CD4-positive, CD25-positive, alpha-beta regulatory T cell (primary cell): Measurements from ENCODE around the gene LHX3. TPM values are rescaled to one million over a fixed set of nuclear protein-coding genes. Genes with fewer than 3 reads are reported as not detected.

Source experiments
- ATAC-seq, 2 donors: fragments of 150-1000 bp; cut with Tn5 transposase; one replicate each; pipeline ENCODE4 v1.10.0; 2021; ENCODE audit warnings: low read depth in 2 of 2, moderate number of reproducible peaks in 2 of 2, moderate library complexity in 1 of 2
- DNase-seq, 3 donors: peaks; one replicate each; pipeline versions ENCODE4 v3.0.0 to v3.0.0-alpha.2; 2012 to 2022; ENCODE audit warnings: mixed read lengths in 1 of 3
- H3K27ac ChIP-seq: one replicate; pipeline ENCODE4 v1.7.0; 2013; ENCODE audit warnings: mild to moderate bottlenecking, low read length; ENCODE audit not compliant: insufficient read depth, poor library complexity, severe bottlenecking
- H3K27me3 ChIP-seq: one replicate; pipeline ENCODE4 v1.7.0; 2013; ENCODE audit warnings: low read length; ENCODE audit not compliant: control insufficient read depth, insufficient read depth
- H3K36me3 ChIP-seq: one replicate; pipeline ENCODE4 v1.7.0; 2013; ENCODE audit warnings: mild to moderate bottlenecking, low read length, moderate library complexity; ENCODE audit not compliant: control insufficient read depth, insufficient read depth
- H3K4me1 ChIP-seq: 2 replicates; pipeline ENCODE4 v1.7.0; 2013; ENCODE audit warnings: mild to moderate bottlenecking, low read length; ENCODE audit not compliant: insufficient read depth, control insufficient read depth, poor library complexity, severe bottlenecking
- H3K4me3 ChIP-seq: one replicate; pipeline ENCODE4 v1.7.0; 2013; ENCODE audit warnings: low read depth, mild to moderate bottlenecking, low read length, moderate library complexity
- H3K9me3 ChIP-seq, 2 experiments: 1 replicate in 1 of 2; 2 replicates in 1 of 2; pipeline ENCODE4 v1.7.0; 2013; ENCODE audit warnings: low read length in 2 of 2, mild to moderate bottlenecking in 1 of 2, moderate library complexity in 1 of 2; ENCODE audit not compliant: control insufficient read depth in 2 of 2
- H3K27ac Mint-ChIP-seq, 3 donors: one replicate each; pipeline ENCODE4 v1.8.0; 2020 to 2022; ENCODE audit warnings: mild to moderate bottlenecking in 3 of 3, mixed read lengths in 3 of 3, moderate library complexity in 2 of 3
- H3K27me3 Mint-ChIP-seq: one replicate; pipeline ENCODE4 v1.8.0; 2022; ENCODE audit warnings: mild to moderate bottlenecking, mixed read lengths
- H3K36me3 Mint-ChIP-seq: one replicate; pipeline ENCODE4 v1.8.0; 2020; ENCODE audit warnings: mixed read lengths
- H3K4me1 Mint-ChIP-seq, 4 donors: one replicate each; pipeline ENCODE4 v1.8.0; 2020 to 2022; ENCODE audit warnings: mixed read lengths in 4 of 4, mild to moderate bottlenecking in 1 of 4
- H3K4me3 Mint-ChIP-seq, 4 donors: one replicate each; pipeline ENCODE4 v1.8.0; 2020 to 2022; ENCODE audit warnings: mild to moderate bottlenecking in 4 of 4, mixed read lengths in 4 of 4, moderate library complexity in 3 of 4
- H3K9me3 Mint-ChIP-seq, 7 donors: one replicate each; pipeline ENCODE4 v1.8.0; 2020 to 2022; ENCODE audit warnings: mixed read lengths in 7 of 7, mild to moderate bottlenecking in 3 of 7, moderate library complexity in 2 of 7
- polyA plus RNA-seq, 4 donors: library from polyadenylated mRNA; unstranded; fragments of 300-500 nt; fragmentation: Illumina TruSeq; gene quantifications; one replicate each; pipeline ENCODE4 v1.2.3, GENCODE V29; 2021
- total RNA-seq: library from RNA; stranded (reverse); gene quantifications from one replicate; pipeline ENCODE4 v1.2.3, GENCODE V29; 2022

LHX3 gene
- total and polyA plus RNA-seq, 5 donors from 2014 or later = not detected

DNA sequence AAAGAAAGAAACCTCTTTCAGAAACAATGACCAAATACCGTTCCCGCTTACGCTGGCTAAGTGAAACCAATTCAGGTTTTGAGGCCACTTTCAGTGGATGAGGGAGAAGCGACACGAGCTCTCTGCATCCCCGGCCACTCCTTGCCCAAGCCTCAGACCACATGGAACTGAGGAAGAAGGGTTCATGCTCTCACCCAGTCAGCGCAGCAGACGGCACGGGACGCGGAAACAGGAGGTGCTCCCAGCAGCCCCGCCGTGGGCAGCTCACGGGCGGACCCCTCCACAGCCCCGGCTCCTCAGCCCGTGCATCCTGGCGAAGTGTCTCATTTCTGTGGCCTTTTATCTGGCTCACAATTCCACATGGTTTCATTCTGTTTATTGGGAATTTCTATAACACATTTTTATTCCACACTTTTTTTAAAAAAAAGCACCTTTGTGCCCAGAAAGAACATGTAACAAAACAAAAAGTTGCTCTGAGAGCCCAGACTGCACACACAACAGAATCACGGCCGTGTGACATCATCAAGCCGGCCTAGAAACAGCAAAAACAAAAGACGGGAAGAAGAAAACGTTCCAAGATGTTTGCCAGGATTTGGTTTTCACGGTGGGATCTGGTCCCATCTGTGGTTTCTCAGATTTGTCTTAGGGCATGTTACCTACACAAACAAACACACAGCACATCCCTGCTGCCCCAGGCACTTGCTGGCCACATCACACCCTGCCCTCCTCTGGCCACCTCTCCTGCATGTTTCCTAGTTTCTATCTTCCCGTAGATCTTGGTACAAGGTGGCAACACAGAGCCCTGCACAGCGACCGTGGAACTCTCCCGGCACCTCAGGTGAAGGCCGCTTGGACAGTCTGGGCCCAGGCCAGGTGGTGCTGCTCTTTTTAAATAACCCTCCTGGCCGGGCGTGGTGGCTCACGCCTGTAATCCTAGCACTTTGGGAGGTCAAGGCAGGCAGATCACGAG is 24.5 kb upstream of the LHX3 start:
- peaks cover 14% of the 10 kb centered on the region for H3K4me1 ChIP-seq
- H3K36me3 ChIP-seq = peaks cover 2% of the 10 kb centered on the region
- H3K27ac ChIP-seq = no peak overlapping the region
- no peak for DNase-seq
- Mint-ChIP-seq H3K36me3 (peaks cover 19% of the 10 kb centered on the region), H3K27me3 (no peaks in the 10 kb centered on the region), H3K27ac (peak overlapping the region in 1 of 3 donors; percentile 71), H3K9me3 (peaks cover 0 to 4% (median 0%) of the 10 kb centered on the region in 7 donors), H3K4me3 (no peak overlapping the region), H3K4me1 (peaks cover 3 to 67% (median 20%) of the 10 kb centered on the region in 4 donors)
- H3K4me3 ChIP-seq = no peak overlapping the region
- H3K27me3 ChIP-seq = no peaks in the 10 kb centered on the region
- H3K9me3 ChIP-seq = no peaks in the 10 kb centered on the region
- no peak for ATAC-seq

DNA sequence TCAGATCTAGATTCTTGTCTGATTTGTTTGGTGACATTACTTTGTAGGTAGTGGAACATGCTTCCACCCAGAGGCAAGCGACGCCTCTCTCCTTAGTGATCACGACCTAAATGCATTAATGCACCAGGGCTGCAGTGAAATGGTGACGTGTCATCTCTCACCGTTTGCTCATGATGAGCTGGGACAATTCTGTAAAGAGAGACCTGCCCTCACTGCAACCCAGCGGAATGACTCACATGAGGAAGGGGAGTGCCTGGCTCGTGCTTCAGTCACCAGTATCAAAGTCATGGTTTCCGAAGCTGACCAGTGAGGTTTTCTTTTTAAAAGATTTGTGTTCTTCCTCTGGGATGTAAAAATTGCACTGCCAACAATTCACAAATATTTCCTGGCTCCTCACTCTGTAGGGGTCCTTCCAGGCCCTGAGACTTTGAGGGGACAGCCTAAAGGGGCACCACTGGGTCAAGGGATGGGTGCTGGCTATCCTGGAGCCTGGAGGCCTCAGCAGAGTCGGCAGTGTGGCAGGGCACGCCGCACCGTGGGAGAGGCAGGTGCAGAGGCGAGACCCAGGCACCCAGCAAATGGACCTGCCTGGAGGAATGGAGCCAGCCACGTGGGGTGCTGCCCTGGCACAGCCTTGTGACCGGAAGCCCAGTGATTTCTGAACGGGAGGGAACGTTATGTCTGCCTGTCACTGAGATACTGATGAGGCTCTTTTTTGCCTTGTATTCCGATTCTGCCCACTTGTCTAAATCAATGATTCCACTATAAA is 23.4 kb upstream of the LHX3 start:
- peaks cover 14% of the 10 kb centered on the region for H3K4me1 ChIP-seq
- H3K36me3 ChIP-seq = peaks cover 9% of the 10 kb centered on the region
- Mint-ChIP-seq H3K9me3 (peaks cover 0 to 4% (median 0%) of the 10 kb centered on the region in 7 donors), H3K36me3 (peaks cover 20% of the 10 kb centered on the region), H3K27me3 (no peaks in the 10 kb centered on the region), H3K4me1 (peaks cover 3 to 59% (median 15%) of the 10 kb centered on the region in 4 donors), H3K27ac (peak overlapping the region in 1 of 3 donors; percentile 62), H3K4me3 (no peak overlapping the region)
- no peak overlapping the region for H3K27ac ChIP-seq
- H3K4me3 ChIP-seq = no peak overlapping the region
- H3K9me3 ChIP-seq = no peaks in the 10 kb centered on the region
- ATAC-seq (no peak), DNase-seq (no peak)
- no peaks in the 10 kb centered on the region for H3K27me3 ChIP-seq

DNA sequence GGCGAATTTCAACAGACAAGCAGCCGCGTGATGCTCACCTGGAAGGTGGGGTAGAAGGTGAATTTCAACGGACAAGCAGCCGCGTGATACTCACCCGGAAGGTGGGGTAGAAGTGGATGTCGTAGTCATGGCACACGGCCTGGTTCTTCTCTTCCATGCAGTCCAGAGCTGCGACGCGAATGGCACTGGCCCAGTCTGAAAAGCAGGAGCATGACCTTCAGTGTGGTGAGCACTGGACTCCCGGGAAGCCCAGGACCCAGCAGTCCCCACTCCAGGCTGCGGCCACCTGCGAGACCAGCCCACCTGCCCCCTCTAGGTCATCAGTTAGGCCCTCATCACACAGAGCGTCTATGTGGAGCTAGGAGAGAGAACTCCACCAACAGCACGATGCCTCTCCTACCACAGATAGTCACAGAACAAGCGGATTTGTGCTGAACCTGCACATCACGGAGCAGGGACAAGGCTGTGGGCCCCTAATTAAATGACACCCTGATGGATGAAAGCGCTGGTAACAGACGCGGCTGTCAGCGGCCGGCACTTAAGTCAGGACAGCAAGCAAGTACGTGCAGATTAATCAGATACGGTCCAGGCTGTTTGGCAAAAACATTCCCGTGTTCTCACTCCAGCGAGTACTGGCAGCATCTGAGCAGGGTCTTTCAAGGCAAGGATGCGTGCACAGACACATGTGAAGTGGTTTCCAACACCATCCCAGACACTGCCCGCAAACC is 21.9 kb upstream of the LHX3 start:
- H3K9me3 ChIP-seq = no peaks in the 10 kb centered on the region
- ATAC-seq = no peak
- DNase-seq = no peak
- Mint-ChIP-seq H3K4me3 (no peak overlapping the region), H3K27ac (peak overlapping the region in 1 of 3 donors; percentile 95), H3K27me3 (no peaks in the 10 kb centered on the region), H3K4me1 (peaks cover 0 to 49% (median 8%) of the 10 kb centered on the region in 4 donors), H3K36me3 (peaks cover 24% of the 10 kb centered on the region), H3K9me3 (peaks cover 0 to 4% (median 0%) of the 10 kb centered on the region in 7 donors)
- H3K27ac ChIP-seq = no peak overlapping the region
- no peaks in the 10 kb centered on the region for H3K27me3 ChIP-seq
- no peak overlapping the region for H3K4me3 ChIP-seq
- peaks cover 6% of the 10 kb centered on the region for H3K4me1 ChIP-seq
- H3K36me3 ChIP-seq = peaks cover 17% of the 10 kb centered on the region

DNA sequence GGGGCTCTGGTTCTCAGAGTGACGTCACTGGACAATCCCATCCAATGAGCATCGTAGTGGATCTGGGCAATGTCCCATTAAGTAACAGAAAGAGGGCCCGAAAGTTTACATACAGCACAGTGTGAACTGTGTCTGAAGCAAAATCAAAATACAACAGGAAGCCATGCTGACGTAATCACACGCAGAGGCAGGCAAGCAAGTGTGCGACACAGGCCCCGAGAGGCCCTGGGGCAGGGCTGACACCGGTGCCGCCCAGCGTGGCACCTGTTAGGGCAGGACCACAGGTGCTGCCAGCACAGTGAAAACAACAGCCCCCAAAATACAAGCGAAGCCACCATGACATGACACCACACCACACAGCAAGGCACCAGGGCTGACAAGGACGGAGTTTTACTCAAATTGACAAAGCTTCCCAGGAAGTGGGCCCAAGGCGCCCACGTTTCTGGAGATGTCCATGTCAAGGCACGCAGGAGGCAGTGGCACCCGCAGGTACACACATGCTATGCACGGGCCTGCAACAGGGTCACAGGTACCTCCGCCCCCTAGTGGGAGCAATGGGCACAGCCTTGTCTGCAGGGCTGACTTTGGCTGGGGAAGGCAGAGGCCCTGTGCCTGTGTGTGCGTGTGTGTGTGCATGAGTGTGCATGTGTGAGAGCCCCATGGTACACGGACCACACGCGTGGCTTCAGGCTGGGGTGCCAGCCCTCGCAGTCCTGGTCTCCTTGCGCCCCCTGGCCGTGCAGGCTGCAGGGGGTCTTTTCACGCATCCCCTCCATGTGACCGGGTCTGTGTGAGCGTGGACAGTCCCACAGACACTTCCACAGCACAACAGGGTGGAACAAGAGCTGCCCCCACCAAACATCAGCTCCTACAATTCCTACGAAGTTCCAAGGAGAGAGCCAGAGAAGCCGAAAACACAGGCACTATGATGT is 21.1 kb upstream of the LHX3 start:
- no peaks in the 10 kb centered on the region for H3K27me3 Mint-ChIP-seq
- H3K4me3 Mint-ChIP-seq = peak overlapping the region; percentile 38 to 77 (median 58)
- H3K4me1 Mint-ChIP-seq = peaks cover 0 to 41% (median 4%) of the 10 kb centered on the region in 4 donors
- Histone ChIP-seq H3K4me1 (no peaks in the 10 kb centered on the region), H3K9me3 (no peaks in the 10 kb centered on the region), H3K36me3 (peaks cover 19% of the 10 kb centered on the region), H3K27ac (peak overlapping the region; percentile 82), H3K27me3 (no peaks in the 10 kb centered on the region), H3K4me3 (no peak overlapping the region)
- ATAC-seq = peak; percentile 64 to 71
- H3K27ac Mint-ChIP-seq = peak overlapping the region; percentile 76 to 95 (median 90)
- peak; percentile 36 to 72 (median 70) for DNase-seq
- H3K9me3 Mint-ChIP-seq = peaks cover 0 to 4% (median 0%) of the 10 kb centered on the region in 7 donors
- peaks cover 26% of the 10 kb centered on the region for H3K36me3 Mint-ChIP-seq

DNA sequence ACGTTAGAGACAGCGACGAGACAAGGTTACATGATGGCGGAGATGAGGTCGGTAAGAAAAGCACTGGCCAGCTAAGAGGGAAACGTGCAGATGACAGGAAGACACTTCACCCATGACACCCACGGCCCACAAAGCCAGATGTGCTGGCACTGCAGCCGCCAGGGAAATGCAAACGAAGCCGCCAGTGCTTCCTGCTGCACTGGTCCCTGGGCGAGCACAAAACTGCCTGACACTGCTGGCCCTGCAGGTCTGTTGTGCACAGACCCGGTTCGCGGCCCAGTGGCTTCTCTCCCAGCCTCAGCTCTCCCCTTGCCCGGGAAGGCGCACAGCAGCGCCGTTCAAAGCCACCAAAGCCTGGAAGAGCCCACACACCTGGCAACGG is 20.4 kb upstream of the LHX3 start:
- Histone ChIP-seq H3K27me3 (no peaks in the 10 kb centered on the region), H3K36me3 (peaks cover 19% of the 10 kb centered on the region), H3K4me3 (no peak overlapping the region), H3K9me3 (no peaks in the 10 kb centered on the region), H3K27ac (peak overlapping the region; percentile 82), H3K4me1 (no peaks in the 10 kb centered on the region)
- Mint-ChIP-seq H3K27me3 (no peaks in the 10 kb centered on the region), H3K4me3 (peak overlapping the region; percentile 38 to 77 (median 58)), H3K4me1 (peaks cover 0 to 41% (median 1%) of the 10 kb centered on the region in 4 donors), H3K9me3 (peaks cover 0 to 4% (median 0%) of the 10 kb centered on the region in 7 donors), H3K27ac (peak overlapping the region; percentile 76 to 95 (median 90)), H3K36me3 (peaks cover 25% of the 10 kb centered on the region)
- DNase-seq (peak in 1 of 3 donors; percentile 20), ATAC-seq (peak; percentile 17 to 29)

DNA sequence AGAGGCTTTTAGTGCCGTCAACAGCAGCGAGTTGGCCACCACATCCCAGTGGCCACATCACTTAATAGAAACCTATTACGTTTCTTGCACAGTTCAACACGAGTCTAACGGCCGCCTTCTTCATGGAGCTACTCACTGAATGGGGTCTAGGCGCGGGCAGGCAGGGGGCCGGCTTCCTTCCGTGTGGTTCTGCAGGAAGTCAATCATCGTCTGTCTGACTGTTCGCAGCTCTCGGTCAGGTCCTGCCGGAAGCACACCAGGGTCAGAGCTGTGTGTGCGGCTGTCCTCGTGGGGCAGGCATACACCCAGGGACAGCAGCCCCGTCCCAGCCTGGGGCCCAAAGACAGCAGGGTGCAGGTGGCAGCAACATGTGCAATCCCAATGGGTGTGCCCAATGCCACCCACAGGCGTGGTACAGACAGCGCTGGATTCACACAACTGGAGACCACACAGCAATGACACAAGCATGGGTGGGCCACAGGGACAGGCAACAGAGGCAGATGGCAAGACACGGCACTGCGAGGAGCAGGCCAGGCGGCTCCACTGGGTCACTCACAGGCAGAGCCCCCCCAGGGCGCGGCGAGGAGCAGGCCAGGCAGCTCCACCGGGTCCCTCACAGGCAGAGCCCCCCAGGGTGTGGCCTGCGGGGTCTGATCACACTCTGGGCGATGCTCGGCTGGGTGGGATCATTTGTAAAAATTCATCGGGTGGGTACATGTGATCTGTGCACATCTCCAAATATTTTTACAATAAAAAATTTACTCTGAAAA is 19.1 kb upstream of the LHX3 start:
- Mint-ChIP-seq H3K9me3 (peaks cover 0 to 4% (median 0%) of the 10 kb centered on the region in 7 donors), H3K27ac (no peak overlapping the region), H3K4me1 (peaks cover 0 to 42% (median 1%) of the 10 kb centered on the region in 4 donors), H3K36me3 (peaks cover 25% of the 10 kb centered on the region), H3K27me3 (no peaks in the 10 kb centered on the region), H3K4me3 (no peak overlapping the region)
- DNase-seq (no peak), ATAC-seq (no peak)
- Histone ChIP-seq H3K27me3 (no peaks in the 10 kb centered on the region), H3K4me3 (no peak overlapping the region), H3K9me3 (no peaks in the 10 kb centered on the region), H3K27ac (peak overlapping the region; percentile 82), H3K36me3 (peaks cover 19% of the 10 kb centered on the region), H3K4me1 (no peaks in the 10 kb centered on the region)
